Natural killer cell treated with Interleukin-12 subunit alpha and Interleukin-12 subunit beta and Interleukin-15 and Interleukin-18, amount 100 ng/mL, for 72 hours (primary cell): ENCODE results near the gene KLF6. TPM values are rescaled to one million over a fixed set of nuclear protein-coding genes. Genes with fewer than 3 reads are reported as not detected.

Experiments
- ATAC-seq, 2 donors: fragments of 150-1000 bp; cut with Tn5 transposase in 1 of 2; sonication (Bioruptor Pico), chemical (Tn5 transposase) in 1 of 2; 2 replicates each; pipeline ENCODE4 v1.10.0; 2021
- DNase-seq: peaks from one replicate; pipeline ENCODE4 v3.0.0; 2022; ENCODE audit warnings: low spot score
- H3K27ac Mint-ChIP-seq, 2 donors: 1 replicate in 1 of 2; 2 replicates in 1 of 2; pipeline ENCODE4 v1.8.0; 2022; ENCODE audit warnings: mixed read lengths in 2 of 2, mild to moderate bottlenecking in 1 of 2, moderate library complexity in 1 of 2
- H3K27me3 Mint-ChIP-seq, 2 donors: 1 replicate in 1 of 2; 2 replicates in 1 of 2; pipeline ENCODE4 v1.8.0; 2022; ENCODE audit warnings: mixed read lengths in 2 of 2
- H3K36me3 Mint-ChIP-seq: one replicate; pipeline ENCODE4 v1.8.0; 2022; ENCODE audit warnings: mixed read lengths
- H3K4me1 Mint-ChIP-seq, 2 donors: 1 replicate in 1 of 2; 2 replicates in 1 of 2; pipeline ENCODE4 v1.8.0; 2022; ENCODE audit warnings: low read depth in 2 of 2, mixed read lengths in 2 of 2, mild to moderate bottlenecking in 1 of 2
- H3K4me3 Mint-ChIP-seq: one replicate; pipeline ENCODE4 v1.8.0; 2022; ENCODE audit warnings: mixed read lengths
- H3K9me3 Mint-ChIP-seq: 2 replicates; pipeline ENCODE4 v1.8.0; 2022; ENCODE audit warnings: mixed read lengths
- total RNA-seq, 2 donors: library from RNA; stranded (reverse); gene quantifications; one replicate each; pipeline ENCODE4 v1.2.3, GENCODE V29; 2022

Gene KLF6
- total RNA-seq, 2 donors from 2014 or later: 225 to 236 TPM

- Mint-ChIP-seq H3K27ac (peak overlapping the region; percentile 96 to 98), H3K4me3 (peak overlapping the region; percentile 75), H3K27me3 (no peaks in the 10 kb centered on the region), H3K4me1 (peaks cover 63 to 78% of the 10 kb centered on the region in 2 donors), H3K36me3 (peaks cover 5% of the 10 kb centered on the region), H3K9me3 (peaks cover 5% of the 10 kb centered on the region)
- DNase-seq: no peak
- ATAC-seq: no peak
Observed at GRCh38 chr10:3758491-3758970, 26.5 kb downstream of the KLF6 start.

- Mint-ChIP-seq H3K4me1 (peaks cover 57 to 71% of the 10 kb centered on the region in 2 donors), H3K27ac (peak overlapping the region; percentile 96 to 98), H3K9me3 (peaks cover 5% of the 10 kb centered on the region), H3K36me3 (peaks cover 5% of the 10 kb centered on the region), H3K4me3 (peak overlapping the region; percentile 75), H3K27me3 (no peaks in the 10 kb centered on the region)
- ATAC-seq (peak; percentile 90 to 93), DNase-seq (peak; percentile 85)
Observed at GRCh38 chr10:3757638-3758490, 27.1 kb downstream of the KLF6 start.

GRCh38 chr10:3757250-3757637, 27.8 kb downstream of the KLF6 start:
- peak overlapping the region; percentile 96 to 98 for H3K27ac Mint-ChIP-seq
- H3K4me1 Mint-ChIP-seq: peaks cover 54 to 65% of the 10 kb centered on the region in 2 donors
- peak in 1 of 2 donors; percentile 19 for ATAC-seq
- no peak for DNase-seq
- peak overlapping the region; percentile 75 for H3K4me3 Mint-ChIP-seq
- H3K36me3 Mint-ChIP-seq: peaks cover 5% of the 10 kb centered on the region
- peaks cover 5% of the 10 kb centered on the region for H3K9me3 Mint-ChIP-seq
- no peaks in the 10 kb centered on the region for H3K27me3 Mint-ChIP-seq

- H3K36me3 Mint-ChIP-seq: peaks cover 5% of the 10 kb centered on the region
- peak overlapping the region; percentile 75 for H3K4me3 Mint-ChIP-seq
- ATAC-seq: no peak
- peaks cover 54 to 60% of the 10 kb centered on the region in 2 donors for H3K4me1 Mint-ChIP-seq
- H3K27ac Mint-ChIP-seq: peak overlapping the region; percentile 96 to 98
- no peaks in the 10 kb centered on the region for H3K27me3 Mint-ChIP-seq
- DNase-seq: no peak
- H3K9me3 Mint-ChIP-seq: peaks cover 5% of the 10 kb centered on the region
Observed at GRCh38 chr10:3756360-3756740, 28.7 kb downstream of the KLF6 start.

GRCh38 chr10:3755440-3756359, 29.3 kb downstream of the KLF6 start:
- peaks cover 1% of the 10 kb centered on the region for H3K36me3 Mint-ChIP-seq
- peak overlapping the region; percentile 75 for H3K4me3 Mint-ChIP-seq
- H3K9me3 Mint-ChIP-seq: peaks cover under 1% of the 10 kb centered on the region
- H3K4me1 Mint-ChIP-seq: peaks cover 50 to 54% of the 10 kb centered on the region in 2 donors
- no peak for ATAC-seq
- H3K27ac Mint-ChIP-seq: peak overlapping the region; percentile 96 to 98
- H3K27me3 Mint-ChIP-seq: no peaks in the 10 kb centered on the region
- DNase-seq: no peak

- Mint-ChIP-seq H3K4me3 (no peak overlapping the region), H3K36me3 (no peaks in the 10 kb centered on the region), H3K27ac (peak overlapping the region; percentile 96 to 98)
Observed at GRCh38 chr10:3754727-3755439, 30.1 kb downstream of the KLF6 start.

GRCh38 chr10:3750854-3751253, 34.2 kb downstream of the KLF6 start:
- peak overlapping the region in 1 of 2 donors; percentile 5 for H3K27ac Mint-ChIP-seq
- H3K27me3 Mint-ChIP-seq: no peaks in the 10 kb centered on the region
- H3K9me3 Mint-ChIP-seq: no peaks in the 10 kb centered on the region
- no peak overlapping the region for H3K4me3 Mint-ChIP-seq
- no peaks in the 10 kb centered on the region for H3K36me3 Mint-ChIP-seq
- no peak for ATAC-seq
- H3K4me1 Mint-ChIP-seq: peaks cover 11 to 28% of the 10 kb centered on the region in 2 donors
- DNase-seq: no peak

More at GRCh38 chr10:3754727-3755439, 30.1 kb downstream of the KLF6 start:
- Mint-ChIP-seq H3K4me1 (peaks cover 45 to 52% of the 10 kb centered on the region in 2 donors), H3K27me3 (no peaks in the 10 kb centered on the region), H3K9me3 (no peaks in the 10 kb centered on the region)
- DNase-seq (no peak), ATAC-seq (no peak)

GRCh38 chr10:3750006-3750816, 34.8 kb downstream of the KLF6 start:
- no peaks in the 10 kb centered on the region for H3K36me3 Mint-ChIP-seq
- H3K27me3 Mint-ChIP-seq: no peaks in the 10 kb centered on the region
- ATAC-seq: no peak
- no peak overlapping the region for H3K4me3 Mint-ChIP-seq
- peaks cover 5 to 22% of the 10 kb centered on the region in 2 donors for H3K4me1 Mint-ChIP-seq
- H3K27ac Mint-ChIP-seq: peak overlapping the region in 1 of 2 donors; percentile 85
- no peak for DNase-seq
- H3K9me3 Mint-ChIP-seq: no peaks in the 10 kb centered on the region

GRCh38 chr10:3749600-3749999, 35.4 kb downstream of the KLF6 start:
- no peak for DNase-seq
- Mint-ChIP-seq H3K4me3 (no peak overlapping the region), H3K27ac (peak overlapping the region in 1 of 2 donors; percentile 85), H3K9me3 (no peaks in the 10 kb centered on the region), H3K4me1 (peaks cover 0 to 16% of the 10 kb centered on the region in 2 donors), H3K27me3 (no peaks in the 10 kb centered on the region), H3K36me3 (no peaks in the 10 kb centered on the region)
- no peak for ATAC-seq

- DNase-seq (no peak), ATAC-seq (no peak)
- Mint-ChIP-seq H3K27me3 (no peaks in the 10 kb centered on the region), H3K27ac (peak overlapping the region; percentile 37 to 85), H3K36me3 (no peaks in the 10 kb centered on the region), H3K4me3 (no peak overlapping the region), H3K9me3 (no peaks in the 10 kb centered on the region), H3K4me1 (peaks cover 0 to 16% of the 10 kb centered on the region in 2 donors)
Observed at GRCh38 chr10:3749011-3749410, 36.0 kb downstream of the KLF6 start.

- DNase-seq (no peak), ATAC-seq (no peak)
- Mint-ChIP-seq H3K4me3 (no peak overlapping the region), H3K4me1 (peaks cover 0 to 16% of the 10 kb centered on the region in 2 donors), H3K27ac (peak overlapping the region; percentile 37 to 85), H3K36me3 (no peaks in the 10 kb centered on the region), H3K9me3 (no peaks in the 10 kb centered on the region), H3K27me3 (no peaks in the 10 kb centered on the region)
Observed at GRCh38 chr10:3748484-3748883, 36.5 kb downstream of the KLF6 start.

GRCh38 chr10:3747984-3748383, 37.0 kb downstream of the KLF6 start:
- Mint-ChIP-seq H3K27ac (no peak overlapping the region), H3K27me3 (no peaks in the 10 kb centered on the region)

More at GRCh38 chr10:3747984-3748383, 37.0 kb downstream of the KLF6 start:
- Mint-ChIP-seq H3K4me1 (peaks cover 0 to 16% of the 10 kb centered on the region in 2 donors), H3K36me3 (no peaks in the 10 kb centered on the region), H3K9me3 (no peaks in the 10 kb centered on the region), H3K4me3 (no peak overlapping the region)
- DNase-seq: no peak
- ATAC-seq: no peak
